ENCODE measurements around the gene ATG2A.
A peak's percentile ranks its signal among the peaks of the same experiment; 100 is the strongest.

The ATG2A gene

GRCh38 chr11:64933213-64933934 is 16.4 kb upstream of the ATG2A start:
- no peak overlapping the region for H3K9ac ChIP-seq (ENCODE audit: low read length)
- no peaks in the 10 kb centered on the region for H3K4me1 ChIP-seq (ENCODE audit: control insufficient read depth, insufficient read depth, low read length)
- H3K4me3 ChIP-seq (ENCODE audit: low read length), result no peak overlapping the region
- H3K9me3 ChIP-seq (ENCODE audit: control insufficient read depth, low read length), result no peaks in the 10 kb centered on the region
- H3K27me3 ChIP-seq (ENCODE audit: control insufficient read depth, insufficient read depth, low read length), result no peaks in the 10 kb centered on the region
- H3K36me3 ChIP-seq (ENCODE audit: control insufficient read depth, insufficient read depth, low read length), result peaks cover 7% of the 10 kb centered on the region

GRCh38 chr11:64932324-64932723 is 15.3 kb upstream of the ATG2A start:
- Histone ChIP-seq H3K27me3 (ENCODE audit: control insufficient read depth, insufficient read depth, low read length) (no peaks in the 10 kb centered on the region), H3K4me3 (ENCODE audit: low read length) (no peak overlapping the region), H3K4me1 (ENCODE audit: control insufficient read depth, insufficient read depth, low read length) (no peaks in the 10 kb centered on the region), H3K9ac (ENCODE audit: low read length) (no peak overlapping the region), H3K9me3 (ENCODE audit: control insufficient read depth, low read length) (no peaks in the 10 kb centered on the region), H3K36me3 (ENCODE audit: control insufficient read depth, insufficient read depth, low read length) (peaks cover 7% of the 10 kb centered on the region)

- peaks cover 12% of the 10 kb centered on the region for H3K36me3 ChIP-seq (ENCODE audit: control insufficient read depth, insufficient read depth, low read length)
- no peaks in the 10 kb centered on the region for H3K9me3 ChIP-seq (ENCODE audit: control insufficient read depth, low read length)
- no peaks in the 10 kb centered on the region for H3K27me3 ChIP-seq (ENCODE audit: control insufficient read depth, insufficient read depth, low read length)
- no peak overlapping the region for H3K4me3 ChIP-seq (ENCODE audit: low read length)
- no peaks in the 10 kb centered on the region for H3K4me1 ChIP-seq (ENCODE audit: control insufficient read depth, insufficient read depth, low read length)
- H3K9ac ChIP-seq (ENCODE audit: low read length), result no peak overlapping the region
These were observed 14.3 kb upstream of the ATG2A start for GRCh38 chr11:64931290-64931689.

GRCh38 chr11:64930340-64930739 is 13.3 kb upstream of the ATG2A start:
- peaks cover 12% of the 10 kb centered on the region for H3K36me3 ChIP-seq (ENCODE audit: control insufficient read depth, insufficient read depth, low read length)

GRCh38 chr11:64929625-64930024 is 12.6 kb upstream of the ATG2A start:
- Histone ChIP-seq H3K9me3 (ENCODE audit: control insufficient read depth, low read length) (no peaks in the 10 kb centered on the region), H3K9ac (ENCODE audit: low read length) (no peak overlapping the region), H3K27me3 (ENCODE audit: control insufficient read depth, insufficient read depth, low read length) (no peaks in the 10 kb centered on the region), H3K4me1 (ENCODE audit: control insufficient read depth, insufficient read depth, low read length) (peaks cover 13% of the 10 kb centered on the region), H3K36me3 (ENCODE audit: control insufficient read depth, insufficient read depth, low read length) (peaks cover 11% of the 10 kb centered on the region), H3K4me3 (ENCODE audit: low read length) (no peak overlapping the region)

More at GRCh38 chr11:64930340-64930739, 13.3 kb upstream of the ATG2A start:
- H3K9me3 ChIP-seq (ENCODE audit: control insufficient read depth, low read length), result no peaks in the 10 kb centered on the region
- H3K27me3 ChIP-seq (ENCODE audit: control insufficient read depth, insufficient read depth, low read length), result no peaks in the 10 kb centered on the region
- no peak overlapping the region for H3K4me3 ChIP-seq (ENCODE audit: low read length)
- H3K9ac ChIP-seq (ENCODE audit: low read length), result no peak overlapping the region
- peaks cover 9% of the 10 kb centered on the region for H3K4me1 ChIP-seq (ENCODE audit: control insufficient read depth, insufficient read depth, low read length)

- Histone ChIP-seq H3K9ac (ENCODE audit: low read length) (no peak overlapping the region), H3K36me3 (ENCODE audit: control insufficient read depth, insufficient read depth, low read length) (peaks cover 5% of the 10 kb centered on the region), H3K4me3 (ENCODE audit: low read length) (no peak overlapping the region), H3K9me3 (ENCODE audit: control insufficient read depth, low read length) (no peaks in the 10 kb centered on the region), H3K4me1 (ENCODE audit: control insufficient read depth, insufficient read depth, low read length) (peaks cover 16% of the 10 kb centered on the region), H3K27me3 (ENCODE audit: control insufficient read depth, insufficient read depth, low read length) (no peaks in the 10 kb centered on the region)
These were observed 11.9 kb upstream of the ATG2A start for GRCh38 chr11:64928957-64929356.

- no peaks in the 10 kb centered on the region for H3K9me3 ChIP-seq (ENCODE audit: control insufficient read depth, low read length)
- peaks cover 23% of the 10 kb centered on the region for H3K4me1 ChIP-seq (ENCODE audit: control insufficient read depth, insufficient read depth, low read length)
- no peak overlapping the region for H3K9ac ChIP-seq (ENCODE audit: low read length)
- H3K27me3 ChIP-seq (ENCODE audit: control insufficient read depth, insufficient read depth, low read length), result no peaks in the 10 kb centered on the region
- peaks cover 5% of the 10 kb centered on the region for H3K36me3 ChIP-seq (ENCODE audit: control insufficient read depth, insufficient read depth, low read length)
- H3K4me3 ChIP-seq (ENCODE audit: low read length), result no peak overlapping the region
These were observed 9.7 kb upstream of the ATG2A start for GRCh38 chr11:64926689-64927088.

GRCh38 chr11:64925536-64926436 is 8.8 kb upstream of the ATG2A start:
- Histone ChIP-seq H3K4me1 (ENCODE audit: control insufficient read depth, insufficient read depth, low read length) (peaks cover 23% of the 10 kb centered on the region), H3K9ac (ENCODE audit: low read length) (peak overlapping the region; percentile 81), H3K4me3 (ENCODE audit: low read length) (peak overlapping the region; percentile 89), H3K9me3 (ENCODE audit: control insufficient read depth, low read length) (no peaks in the 10 kb centered on the region), H3K27me3 (ENCODE audit: control insufficient read depth, insufficient read depth, low read length) (no peaks in the 10 kb centered on the region), H3K36me3 (ENCODE audit: control insufficient read depth, insufficient read depth, low read length) (peaks cover 5% of the 10 kb centered on the region)

- H3K27me3 ChIP-seq (ENCODE audit: control insufficient read depth, insufficient read depth, low read length), result no peaks in the 10 kb centered on the region
- H3K9me3 ChIP-seq (ENCODE audit: control insufficient read depth, low read length), result no peaks in the 10 kb centered on the region
- peaks cover 5% of the 10 kb centered on the region for H3K36me3 ChIP-seq (ENCODE audit: control insufficient read depth, insufficient read depth, low read length)
- peak overlapping the region; percentile 81 for H3K9ac ChIP-seq (ENCODE audit: low read length)
- H3K4me3 ChIP-seq (ENCODE audit: low read length), result peak overlapping the region; percentile 89
- H3K4me1 ChIP-seq (ENCODE audit: control insufficient read depth, insufficient read depth, low read length), result peaks cover 23% of the 10 kb centered on the region
These were observed 7.9 kb upstream of the ATG2A start for GRCh38 chr11:64924910-64925284.

GRCh38 chr11:64923944-64924909 is 7.2 kb upstream of the ATG2A start, which contains the start of gene PPP2R5B:
TSS of gene PPP2R5B (plus strand) at chr11:64924689. CDS start at chr11:64925735, 1,046 bp downstream.
- peak within 1 kb of the TSS; percentile 81 for H3K9ac ChIP-seq (ENCODE audit: low read length)
- no peaks in the 10 kb centered on the region for H3K9me3 ChIP-seq (ENCODE audit: control insufficient read depth, low read length)
- H3K27me3 ChIP-seq (ENCODE audit: control insufficient read depth, insufficient read depth, low read length), result no peaks in the 10 kb centered on the region
- peak within 1 kb of the TSS; percentile 89 for H3K4me3 ChIP-seq (ENCODE audit: low read length)
- peaks cover 23% of the 10 kb centered on the region for H3K4me1 ChIP-seq (ENCODE audit: control insufficient read depth, insufficient read depth, low read length)
- peaks cover 5% of the 10 kb centered on the region for H3K36me3 ChIP-seq (ENCODE audit: control insufficient read depth, insufficient read depth, low read length)

GRCh38 chr11:64923151-64923661 is 6.2 kb upstream of the ATG2A start:
- Histone ChIP-seq H3K27me3 (ENCODE audit: control insufficient read depth, insufficient read depth, low read length) (no peaks in the 10 kb centered on the region), H3K9me3 (ENCODE audit: control insufficient read depth, low read length) (no peaks in the 10 kb centered on the region), H3K36me3 (ENCODE audit: control insufficient read depth, insufficient read depth, low read length) (peaks cover 5% of the 10 kb centered on the region), H3K4me3 (ENCODE audit: low read length) (peak overlapping the region; percentile 89), H3K4me1 (ENCODE audit: control insufficient read depth, insufficient read depth, low read length) (peaks cover 23% of the 10 kb centered on the region), H3K9ac (ENCODE audit: low read length) (no peak overlapping the region)
